GM18858 (cell line): ENCODE measurements around the gene FAM153A.
"Not testable (repeated sequence)": the region's sequence is repeated elsewhere in the genome, so short reads cannot be mapped to it uniquely, and the experiment has no call there.

ENCODE experiments used
- ATAC-seq: cut with Tn5 transposase; IDR thresholded peaks from one replicate; pipeline ENCODE4 v1.9.1; 2021; ENCODE audit not compliant: unreplicated experiment

The FAM153A gene

GRCh38 chr5:177782792-177783633 lies at the start of gene FAM153A:
TSS of gene FAM153A (minus strand) at chr5:177782899.
- not testable (repeated sequence) for ATAC-seq

GRCh38 chr5:177832287-177832686 lies 49.6 kb upstream of the FAM153A start:
- ATAC-seq = not testable (repeated sequence)

- not testable (repeated sequence) for ATAC-seq
These were observed 43.4 kb upstream of the FAM153A start for GRCh38 chr5:177826073-177826472.

DNA sequence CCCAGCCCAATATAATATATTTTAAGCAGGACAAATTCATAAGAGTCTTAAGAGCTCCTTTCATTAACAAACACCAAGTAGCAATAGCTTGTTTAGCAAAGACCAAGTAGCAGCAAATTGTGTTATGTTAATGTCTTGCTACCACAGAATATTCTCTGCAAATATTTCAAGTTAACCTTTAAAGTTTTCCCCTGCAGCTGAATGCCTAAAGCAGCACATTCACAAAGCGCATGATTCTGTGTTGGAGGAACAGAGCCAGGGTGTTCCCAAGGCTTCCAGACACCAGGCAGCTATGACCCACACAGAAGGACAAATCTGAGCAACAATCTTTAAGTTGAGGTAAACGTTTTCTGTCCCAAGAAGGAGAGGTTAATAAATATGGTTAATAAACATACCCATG lies 42.1 kb upstream of the FAM153A start:
- ATAC-seq = not testable (repeated sequence)

DNA sequence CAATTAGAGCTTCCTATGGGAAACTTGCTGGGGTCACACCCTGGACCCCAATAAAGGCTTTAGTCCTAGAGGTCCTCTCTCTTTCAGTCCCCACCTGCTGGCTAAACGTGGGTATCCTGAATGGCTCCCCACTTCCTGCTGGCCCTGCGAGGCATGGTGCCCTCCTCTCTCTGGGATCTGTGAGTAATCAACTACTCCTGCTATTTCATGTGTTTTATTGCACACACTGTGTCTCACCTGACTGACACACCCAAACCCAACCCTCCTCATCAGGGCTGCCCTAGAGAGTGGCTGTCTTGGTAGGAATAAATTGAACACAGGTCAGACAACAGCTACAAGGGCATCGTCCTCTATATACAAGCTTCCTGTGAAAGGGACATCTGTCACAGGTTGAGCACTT lies 39.8 kb upstream of the FAM153A start:
- not testable (repeated sequence) for ATAC-seq

DNA sequence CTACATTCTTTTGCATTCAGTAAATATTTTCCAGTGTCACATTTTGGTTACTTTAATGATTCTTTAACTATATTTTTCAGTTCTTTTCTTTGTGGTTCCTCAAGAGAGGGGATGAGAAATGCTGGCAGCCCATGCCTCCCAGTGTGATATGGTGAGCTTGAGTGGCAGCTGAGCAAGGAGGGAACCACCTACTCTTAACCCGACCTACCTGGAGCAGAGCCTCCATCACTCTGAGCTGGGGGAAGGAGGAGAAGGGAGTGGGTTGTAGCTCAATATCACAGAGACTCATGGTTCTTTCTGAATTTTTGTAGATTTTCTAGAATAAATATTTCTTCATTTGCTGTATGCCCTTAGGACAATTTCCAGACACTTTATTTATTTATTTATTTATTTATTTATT lies 37.0 kb upstream of the FAM153A start:
- not testable (repeated sequence) for ATAC-seq

DNA sequence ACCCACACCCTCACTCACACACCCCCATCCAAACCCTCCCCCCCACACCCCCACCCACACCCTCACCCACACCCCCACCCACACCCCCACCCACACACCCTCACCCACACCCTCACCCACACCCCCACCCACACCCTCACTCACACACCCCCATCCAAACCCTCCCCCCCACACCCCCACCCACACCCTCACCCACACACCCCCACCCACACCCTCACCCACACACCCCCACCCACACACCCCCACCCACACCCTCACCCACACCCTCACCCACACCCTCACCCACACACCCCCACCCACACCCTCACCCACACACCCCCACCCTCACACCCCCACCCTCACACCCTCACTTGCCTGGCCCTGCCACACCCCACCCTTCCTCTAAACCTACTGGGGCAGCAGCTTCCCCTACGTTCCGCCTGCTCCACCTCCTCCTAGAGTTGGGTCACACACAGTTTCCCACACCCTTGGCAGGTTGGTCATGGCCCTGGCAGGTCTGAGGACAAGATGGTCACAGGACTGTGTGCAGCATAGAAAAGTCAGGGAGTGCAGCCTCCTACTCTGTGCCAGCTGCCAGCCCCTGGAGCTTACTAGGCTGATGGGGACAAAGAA lies 30.2 kb upstream of the FAM153A start:
- not testable (repeated sequence) for ATAC-seq

DNA sequence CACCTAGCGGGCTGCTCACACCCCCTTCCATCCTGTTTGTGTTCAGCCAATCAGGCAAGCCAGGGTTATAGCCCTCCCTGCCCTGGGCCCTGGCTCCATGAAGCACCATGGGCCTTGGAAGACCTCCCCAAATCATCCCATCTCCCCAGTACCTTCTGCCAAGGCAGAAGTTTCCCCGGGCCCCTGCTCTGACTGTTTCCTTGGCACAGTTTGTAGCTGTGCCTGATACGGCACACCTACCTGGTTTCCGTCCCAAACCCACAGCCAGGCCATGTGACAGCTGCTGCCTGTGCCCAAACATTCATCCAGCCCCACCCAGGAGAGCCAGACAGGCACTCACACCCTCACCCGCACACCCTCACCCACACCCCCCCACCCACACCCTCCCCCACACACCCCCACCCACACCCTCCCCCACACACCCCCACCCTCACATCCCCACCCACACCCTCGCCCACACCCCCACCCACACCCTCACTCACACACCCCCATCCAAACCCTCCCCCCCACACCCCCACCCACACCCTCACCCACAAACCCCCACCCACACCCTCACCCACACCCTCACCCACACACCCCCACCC lies 29.6 kb upstream of the FAM153A start:
- not testable (repeated sequence) for ATAC-seq

DNA sequence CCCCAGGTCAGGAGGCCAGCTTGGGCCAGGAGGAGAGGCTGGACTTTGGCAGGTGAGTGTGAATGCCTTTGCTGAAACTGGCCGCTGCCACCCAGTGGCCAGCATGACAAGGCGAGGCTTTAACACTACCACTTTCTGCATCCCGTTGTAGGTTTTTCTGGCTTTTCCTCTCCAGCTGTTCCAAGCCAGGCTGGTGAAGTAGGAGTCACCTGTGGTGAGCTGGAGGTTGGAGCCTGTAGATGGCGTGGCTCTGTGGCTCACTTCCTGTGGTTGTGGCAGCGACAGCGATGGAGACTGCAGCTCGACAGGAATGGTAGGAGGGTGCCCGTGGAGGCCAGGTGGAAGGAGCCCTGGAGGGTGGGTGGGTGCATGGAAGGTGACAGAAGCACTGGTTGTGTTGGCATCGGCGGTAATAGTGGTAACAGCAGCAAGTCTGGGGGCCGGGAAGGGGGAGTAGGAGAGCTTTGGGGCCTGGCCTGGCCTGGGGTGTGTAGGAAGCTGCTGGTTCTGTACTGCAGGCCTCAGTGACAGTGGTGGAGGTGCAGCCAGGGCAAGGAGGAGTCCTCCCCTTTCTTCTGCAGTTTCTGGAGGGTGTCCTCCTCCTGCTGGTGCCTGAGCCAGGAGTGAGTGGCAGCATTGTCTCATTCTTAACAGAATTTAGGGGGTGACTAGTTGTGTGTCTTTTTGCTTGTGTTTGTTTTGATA lies 26.7 kb upstream of the FAM153A start:
- ATAC-seq = not testable (repeated sequence)

DNA sequence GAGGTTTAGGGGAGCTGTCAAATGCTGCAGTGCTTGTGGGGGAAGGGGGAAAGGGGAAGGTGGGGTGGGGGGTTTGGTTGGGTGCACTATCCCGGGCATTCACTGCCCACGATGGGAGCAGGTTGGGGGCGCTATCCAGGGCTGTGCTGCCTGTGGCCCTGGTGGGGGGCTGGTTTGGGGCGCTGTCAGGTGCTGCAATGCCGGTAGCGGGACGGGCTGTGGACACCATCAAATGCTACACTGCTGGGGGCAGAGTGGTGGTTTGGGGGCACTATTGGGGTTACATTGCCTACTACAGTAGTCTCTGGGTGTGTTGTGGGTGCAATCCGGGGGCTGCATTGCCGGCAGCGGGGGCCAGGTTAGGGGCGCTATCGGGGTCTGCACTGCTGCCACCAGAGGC lies 25.7 kb upstream of the FAM153A start:
- ATAC-seq = not testable (repeated sequence)

DNA sequence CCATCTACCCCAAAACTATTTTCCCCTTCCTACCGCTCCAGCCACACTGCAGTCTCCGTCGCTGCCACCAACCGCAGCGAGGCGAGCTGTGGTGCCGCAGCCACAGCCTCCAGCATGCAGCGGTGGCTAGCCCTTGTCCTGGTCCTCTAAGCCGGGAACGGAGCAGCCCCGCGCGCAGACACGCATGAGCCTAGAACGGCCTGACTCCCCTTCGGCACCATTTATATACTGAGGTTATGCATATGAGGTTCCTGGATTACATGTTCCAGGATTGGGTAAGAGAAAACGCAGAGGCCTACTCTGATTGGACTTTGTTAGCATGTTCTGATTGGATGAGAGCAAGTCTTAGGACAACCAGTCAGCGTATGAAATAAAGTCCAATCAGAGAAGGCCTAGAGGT lies 24.6 kb upstream of the FAM153A start:
- not testable (repeated sequence) for ATAC-seq

- not testable (repeated sequence) for ATAC-seq
These were observed 18.7 kb upstream of the FAM153A start for GRCh38 chr5:177801427-177801826.

GRCh38 chr5:177798237-177798840 lies 15.6 kb upstream of the FAM153A start:
- not testable (repeated sequence) for ATAC-seq

- ATAC-seq = not testable (repeated sequence)
These were observed 10.6 kb upstream of the FAM153A start for GRCh38 chr5:177793272-177793671.

- not testable (repeated sequence) for ATAC-seq
These were observed 8.9 kb upstream of the FAM153A start for GRCh38 chr5:177791649-177792048.

DNA sequence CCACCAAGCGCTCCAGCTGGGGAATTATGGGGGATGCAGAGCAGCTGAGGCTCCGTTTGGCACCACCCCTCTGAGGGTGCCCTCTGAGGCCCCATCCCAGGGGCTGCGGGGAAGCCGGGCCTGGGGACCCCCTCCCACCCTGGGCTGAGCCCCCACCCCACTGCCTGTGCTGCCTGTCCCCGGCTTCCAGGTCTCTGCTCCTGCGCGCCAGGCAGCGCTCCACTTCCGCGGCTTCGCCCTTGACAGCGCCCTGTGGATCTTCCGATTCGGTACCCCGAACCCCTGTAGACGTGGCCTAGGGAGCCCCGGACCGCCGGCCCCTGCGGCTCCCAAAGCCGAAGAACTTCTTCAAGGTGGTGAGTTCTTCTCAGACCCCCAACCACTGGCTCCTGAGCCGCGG lies 530 bp downstream of the FAM153A start:
- not testable (repeated sequence) for ATAC-seq

DNA sequence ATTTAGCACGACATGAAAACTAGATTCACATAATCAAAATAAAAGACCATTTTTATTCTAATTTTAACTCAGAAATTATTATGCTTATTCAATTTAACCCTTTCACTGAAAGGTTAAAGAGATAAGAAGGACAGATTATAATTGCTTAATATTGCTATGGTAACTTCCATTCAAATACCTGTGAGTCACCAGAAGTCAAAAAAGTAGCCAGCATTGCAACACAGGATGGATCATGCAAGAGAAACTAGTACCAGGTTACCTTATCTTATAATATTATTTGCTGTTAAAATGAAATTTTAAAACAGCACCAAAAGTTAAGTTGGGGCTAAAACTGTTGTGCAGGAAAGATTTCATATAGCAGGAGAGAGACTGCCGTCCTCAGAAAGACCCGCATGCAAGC lies 11.5 kb downstream of the FAM153A start:
- not testable (repeated sequence) for ATAC-seq

DNA sequence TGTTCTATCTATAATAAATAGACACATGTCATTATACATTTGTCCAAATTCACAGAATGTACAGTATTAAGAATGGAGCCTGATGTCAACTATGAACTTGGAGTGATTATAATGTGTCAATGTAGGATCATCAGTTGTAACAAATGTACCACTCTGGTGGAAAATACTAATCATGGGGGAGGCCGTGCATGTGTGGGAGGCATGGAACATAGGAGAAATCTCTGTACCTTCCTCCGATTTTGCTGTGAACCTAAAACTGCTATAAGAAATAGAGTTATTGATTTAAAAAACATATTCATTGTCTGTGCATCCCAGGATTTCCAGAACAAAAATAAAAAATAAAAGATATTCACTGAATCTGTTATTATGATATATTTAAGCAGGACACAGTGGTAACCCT lies 12.1 kb downstream of the FAM153A start:
- not testable (repeated sequence) for ATAC-seq

DNA sequence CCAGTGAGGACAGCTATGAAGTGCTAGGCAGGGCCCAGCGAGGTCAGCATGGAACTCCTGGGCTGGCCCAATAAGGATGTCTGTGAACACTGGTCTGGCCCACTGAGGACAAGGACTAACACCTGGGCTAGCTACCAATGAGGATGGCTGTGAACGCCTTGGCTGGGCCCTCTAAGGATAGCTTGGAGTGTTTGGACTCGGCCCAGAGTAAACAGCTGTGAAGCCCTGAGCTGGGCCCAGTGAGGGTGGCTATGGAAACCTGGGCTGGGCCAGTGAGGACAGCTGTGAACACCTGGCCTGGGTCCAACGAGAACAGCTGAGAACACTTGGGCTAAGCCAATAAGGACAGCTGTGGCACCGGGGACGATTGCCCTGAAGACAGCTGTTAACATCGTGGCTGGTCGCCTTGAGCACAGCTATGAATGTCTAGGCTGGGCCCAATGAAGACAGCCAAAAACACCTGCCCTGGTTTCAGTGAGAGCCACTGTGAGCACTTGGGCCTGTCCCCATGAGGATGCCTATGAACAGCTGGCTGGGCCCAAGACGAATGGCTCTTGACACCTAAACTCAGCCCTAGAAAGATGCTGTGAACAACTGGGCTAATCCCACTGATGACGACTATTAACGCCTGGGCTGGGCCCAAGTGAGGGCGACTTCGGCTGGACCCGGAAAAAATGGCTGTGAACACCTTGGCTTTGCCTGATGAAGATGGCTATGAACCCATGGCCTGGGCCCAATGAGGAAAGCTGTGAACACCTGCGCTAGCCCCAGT lies 18.8 kb downstream of the FAM153A start:
- ATAC-seq = not testable (repeated sequence)

DNA sequence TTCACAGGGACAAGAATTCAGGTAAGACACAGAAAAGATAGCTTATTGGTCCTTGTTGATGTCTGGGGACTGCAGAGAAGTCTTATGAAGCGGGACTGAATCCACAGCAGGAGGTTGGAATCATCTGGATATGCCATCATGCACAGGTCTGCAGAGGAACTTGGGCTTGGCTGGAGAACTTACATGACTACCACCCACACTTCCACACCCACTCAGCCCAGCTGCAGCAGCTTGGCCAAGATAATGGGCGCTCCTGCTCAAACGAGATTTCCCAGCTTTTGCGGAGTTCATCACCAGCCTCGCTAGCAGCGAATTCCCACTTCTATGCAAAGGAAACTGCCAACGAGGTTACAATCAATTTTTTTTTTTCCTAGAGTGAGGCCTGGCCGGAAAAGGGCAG lies 21.7 kb downstream of the FAM153A start:
- ATAC-seq = not testable (repeated sequence)
